ENCODE data around the gene SHMT2.

SHMT2 gene

GRCh38 chr12:57219993-57220754 lies 9.3 kb upstream of the SHMT2 start:
- H3K4me3 ChIP-seq (ENCODE audit: low read depth, low read length), result peak overlapping the region; percentile 41

GRCh38 chr12:57220770-57221168 lies 8.7 kb upstream of the SHMT2 start:
- no peak for DNase-seq
- Histone ChIP-seq H3K27me3 (ENCODE audit: insufficient read depth, low read depth, severe bottlenecking) (peaks cover 6% of the 10 kb centered on the region), H3K4me3 (ENCODE audit: low read depth, low read length) (peak overlapping the region; percentile 41), H3K27ac (peak overlapping the region; percentile 35; the same call in 1 of the 2 replicates), H3K9me3 (ENCODE audit: severe bottlenecking) (no peaks in the 10 kb centered on the region), H3K36me3 (no peaks in the 10 kb centered on the region)
- TF ChIP-seq CTCF (IDR thresholded peaks at IDR 0.05; ENCODE audit: low read depth, low read length), result no peak

More at GRCh38 chr12:57219993-57220754, 9.3 kb upstream of the SHMT2 start:
- no peak for TF ChIP-seq CTCF (IDR thresholded peaks at IDR 0.05; ENCODE audit: low read depth, low read length)
- Histone ChIP-seq H3K9me3 (ENCODE audit: severe bottlenecking) (no peaks in the 10 kb centered on the region), H3K27ac (peak overlapping the region; percentile 54), H3K36me3 (no peaks in the 10 kb centered on the region), H3K27me3 (ENCODE audit: insufficient read depth, low read depth, severe bottlenecking) (peaks cover 12% of the 10 kb centered on the region)
- no peak for DNase-seq

- Histone ChIP-seq H3K27ac (peak overlapping the region; percentile 17), H3K36me3 (no peaks in the 10 kb centered on the region), H3K4me3 (ENCODE audit: low read depth, low read length) (peak overlapping the region; percentile 35), H3K27me3 (ENCODE audit: insufficient read depth, low read depth, severe bottlenecking) (peaks cover under 1% of the 10 kb centered on the region), H3K9me3 (ENCODE audit: severe bottlenecking) (no peaks in the 10 kb centered on the region)
- no peak for DNase-seq
- no peak for TF ChIP-seq CTCF (IDR thresholded peaks at IDR 0.05; ENCODE audit: low read depth, low read length)
These were observed 8.2 kb upstream of the SHMT2 start for GRCh38 chr12:57221169-57221917.

- Histone ChIP-seq H3K36me3 (no peaks in the 10 kb centered on the region), H3K9me3 (ENCODE audit: severe bottlenecking) (no peaks in the 10 kb centered on the region), H3K27me3 (ENCODE audit: insufficient read depth, low read depth, severe bottlenecking) (no peaks in the 10 kb centered on the region), H3K4me3 (ENCODE audit: low read depth, low read length) (no peak overlapping the region), H3K27ac (peak overlapping the region; percentile 17)
- TF ChIP-seq CTCF (IDR thresholded peaks at IDR 0.05; ENCODE audit: low read depth, low read length), result no peak
- no peak for DNase-seq
These were observed 7.0 kb upstream of the SHMT2 start for GRCh38 chr12:57222286-57223190.

GRCh38 chr12:57223191-57224165 lies 6.0 kb upstream of the SHMT2 start:
- Histone ChIP-seq H3K27ac (no peak overlapping the region; the same call in 1 of the 2 replicates), H3K4me3 (ENCODE audit: low read depth, low read length) (no peak overlapping the region), H3K27me3 (ENCODE audit: insufficient read depth, low read depth, severe bottlenecking) (no peaks in the 10 kb centered on the region), H3K36me3 (no peaks in the 10 kb centered on the region), H3K9me3 (ENCODE audit: severe bottlenecking) (no peaks in the 10 kb centered on the region)
- no peak for DNase-seq
- no peak for TF ChIP-seq CTCF (IDR thresholded peaks at IDR 0.05; ENCODE audit: low read depth, low read length)
